Activated T-cell treated with anti-CD3 and anti-CD28 coated beads, Interleukin-2, amount 50 U/mL, for 48 hours (primary cell): Measurements from ENCODE around the gene NFAT5.

Source experiments
- DNase-seq, 2 experiments: peaks; one replicate each; pipeline ENCODE4 v3.0.0-alpha.2; 2020

Gene NFAT5

GRCh38 chr16:69651217-69651616, 85.5 kb downstream of the NFAT5 start:
- DNase-seq: no peak

DNA sequence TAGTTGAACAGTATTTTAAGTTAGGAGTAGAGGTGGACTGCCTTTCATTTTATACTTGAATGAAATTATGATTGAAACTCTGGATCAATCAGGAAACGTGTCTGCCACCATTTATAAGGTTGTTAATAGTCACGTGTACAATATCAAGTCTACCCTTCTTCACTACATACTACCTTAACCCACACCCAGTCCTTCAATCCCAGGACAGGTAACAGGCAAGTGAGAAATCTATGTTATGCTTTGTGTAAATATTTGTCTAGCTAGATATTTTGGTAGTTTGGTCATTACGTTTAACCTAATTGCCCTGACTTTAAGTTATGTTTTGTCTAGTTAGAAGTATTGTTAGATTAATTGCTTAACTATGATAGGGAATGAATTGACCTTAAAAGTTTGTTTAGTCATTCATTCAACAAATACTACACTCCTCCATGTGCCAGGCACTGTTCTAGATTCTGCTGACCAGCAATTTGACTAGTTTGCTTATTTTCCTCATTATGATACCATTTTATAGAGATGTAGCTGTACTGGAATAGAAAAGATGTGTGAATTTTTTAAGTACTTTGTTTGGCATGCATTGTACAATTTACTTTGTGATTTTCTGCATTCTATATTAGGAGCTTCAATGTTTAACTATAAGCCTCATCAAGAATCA, 88.6 kb downstream of the NFAT5 start:
- no peak for DNase-seq

DNA sequence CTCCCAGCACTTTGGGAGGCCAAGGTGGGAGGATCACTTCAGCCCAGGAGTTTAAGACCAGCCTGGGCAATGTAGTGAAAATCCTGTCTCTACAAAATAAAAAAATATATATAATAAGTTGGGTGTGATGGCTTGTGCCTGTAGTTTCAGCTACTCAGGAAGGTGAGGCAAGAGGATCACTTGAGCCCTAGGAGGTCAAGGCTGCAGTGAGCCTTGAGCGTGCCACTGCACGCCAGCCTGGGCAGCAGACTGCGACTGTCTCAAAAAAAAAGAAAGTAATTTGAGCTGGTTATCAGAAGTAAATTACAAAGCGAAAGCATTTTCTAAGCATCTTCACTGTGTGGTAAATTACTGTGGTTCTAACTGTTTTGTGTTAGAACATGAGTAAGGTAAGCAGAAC, 94.4 kb downstream of the NFAT5 start:
- DNase-seq: no peak

GRCh38 chr16:69662901-69663300, 97.1 kb downstream of the NFAT5 start:
- DNase-seq: no peak

GRCh38 chr16:69663846-69664245, 98.1 kb downstream of the NFAT5 start:
- DNase-seq: no peak

DNA sequence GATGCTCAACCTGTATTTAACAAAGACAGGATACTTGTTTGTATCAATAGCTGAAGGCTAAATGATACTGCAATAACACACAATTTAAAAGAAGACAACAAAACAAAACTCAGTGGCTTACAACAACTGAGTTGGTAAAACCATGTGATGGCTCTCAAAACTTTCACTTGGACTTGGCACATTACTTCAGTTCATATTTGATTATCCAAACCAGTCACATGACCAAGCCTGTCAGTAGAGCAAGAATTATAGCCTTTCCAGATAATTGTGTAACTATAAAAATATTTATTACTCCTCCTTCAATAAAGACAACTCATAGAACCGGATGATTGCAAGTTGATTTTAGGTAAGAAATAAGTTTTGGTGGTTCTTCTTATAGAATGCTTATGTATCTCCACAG, 103.8 kb downstream of the NFAT5 start:
- DNase-seq: no peak

GRCh38 chr16:69672315-69672997, 106.7 kb downstream of the NFAT5 start:
- no peak for DNase-seq

DNA sequence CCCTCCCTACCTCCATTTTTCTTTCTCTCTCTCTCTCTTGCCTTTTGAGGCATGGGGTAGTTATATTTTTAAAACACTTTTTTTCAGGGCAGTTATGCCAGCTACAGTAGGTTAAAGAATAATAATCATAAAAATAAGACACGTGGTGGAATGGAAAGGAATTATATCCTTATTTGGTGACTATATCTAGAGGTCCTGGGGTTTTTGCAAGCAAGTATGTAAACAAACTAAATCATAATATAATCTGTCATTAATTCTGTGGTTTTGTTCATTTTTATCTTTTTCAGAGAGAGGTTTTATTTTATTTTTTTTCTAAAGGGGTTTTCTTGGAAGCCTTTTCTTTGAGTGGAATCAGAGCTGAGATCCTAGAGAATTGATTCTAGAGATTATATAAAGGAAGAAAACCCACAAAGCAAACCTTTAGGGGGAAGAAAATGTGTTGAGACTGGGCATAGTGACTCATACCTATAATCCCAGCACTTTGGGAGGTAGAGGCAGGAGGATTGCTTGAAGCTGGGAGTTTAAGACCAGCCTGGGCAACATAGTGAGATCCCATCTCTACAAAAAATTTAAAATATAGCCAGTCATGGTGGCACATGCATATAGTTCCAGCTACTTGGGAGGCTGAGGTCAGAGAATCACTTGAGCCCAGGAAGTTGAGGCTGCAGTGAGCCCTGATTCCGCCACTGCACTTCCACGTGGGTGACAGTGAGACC, 107.4 kb downstream of the NFAT5 start:
- DNase-seq: no peak

DNA sequence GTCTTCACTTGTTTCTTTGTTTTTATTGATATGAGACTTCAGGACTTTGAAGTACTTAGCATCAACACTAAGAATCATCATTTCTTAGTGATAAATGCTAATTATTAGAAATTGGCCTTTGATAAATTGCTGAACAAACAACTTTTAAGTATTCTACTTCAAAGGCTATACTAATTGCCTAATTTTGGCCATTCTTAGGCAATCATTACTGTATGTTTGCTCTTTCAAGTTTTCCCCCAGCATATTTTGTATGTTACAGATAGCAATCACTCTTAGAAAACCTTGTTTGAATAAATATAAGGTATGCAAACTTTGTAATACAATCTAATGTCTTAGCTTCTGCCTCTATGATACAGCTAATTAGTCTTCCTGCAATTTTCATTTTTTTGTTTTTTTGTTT, 114.6 kb downstream of the NFAT5 start:
- DNase-seq: no peak

DNA sequence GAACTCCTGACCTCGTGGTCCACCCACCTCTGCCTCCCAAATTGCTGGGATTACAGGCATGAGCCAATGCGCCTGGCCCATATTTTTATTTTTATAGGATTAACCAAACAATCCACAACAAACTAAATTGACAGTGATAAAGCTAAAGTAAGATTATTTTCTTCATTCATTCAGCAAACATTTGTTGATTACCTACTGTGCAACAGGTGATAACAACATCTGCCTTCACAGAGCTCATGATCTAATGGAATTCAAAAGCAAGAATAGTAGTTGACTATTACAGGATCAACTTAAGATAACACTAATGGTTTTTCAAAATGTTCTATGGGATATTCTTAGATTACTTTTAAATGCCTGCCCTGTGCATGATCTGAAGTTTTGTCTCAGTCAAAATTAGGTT, 122.8 kb downstream of the NFAT5 start:
- no peak for DNase-seq

DNA sequence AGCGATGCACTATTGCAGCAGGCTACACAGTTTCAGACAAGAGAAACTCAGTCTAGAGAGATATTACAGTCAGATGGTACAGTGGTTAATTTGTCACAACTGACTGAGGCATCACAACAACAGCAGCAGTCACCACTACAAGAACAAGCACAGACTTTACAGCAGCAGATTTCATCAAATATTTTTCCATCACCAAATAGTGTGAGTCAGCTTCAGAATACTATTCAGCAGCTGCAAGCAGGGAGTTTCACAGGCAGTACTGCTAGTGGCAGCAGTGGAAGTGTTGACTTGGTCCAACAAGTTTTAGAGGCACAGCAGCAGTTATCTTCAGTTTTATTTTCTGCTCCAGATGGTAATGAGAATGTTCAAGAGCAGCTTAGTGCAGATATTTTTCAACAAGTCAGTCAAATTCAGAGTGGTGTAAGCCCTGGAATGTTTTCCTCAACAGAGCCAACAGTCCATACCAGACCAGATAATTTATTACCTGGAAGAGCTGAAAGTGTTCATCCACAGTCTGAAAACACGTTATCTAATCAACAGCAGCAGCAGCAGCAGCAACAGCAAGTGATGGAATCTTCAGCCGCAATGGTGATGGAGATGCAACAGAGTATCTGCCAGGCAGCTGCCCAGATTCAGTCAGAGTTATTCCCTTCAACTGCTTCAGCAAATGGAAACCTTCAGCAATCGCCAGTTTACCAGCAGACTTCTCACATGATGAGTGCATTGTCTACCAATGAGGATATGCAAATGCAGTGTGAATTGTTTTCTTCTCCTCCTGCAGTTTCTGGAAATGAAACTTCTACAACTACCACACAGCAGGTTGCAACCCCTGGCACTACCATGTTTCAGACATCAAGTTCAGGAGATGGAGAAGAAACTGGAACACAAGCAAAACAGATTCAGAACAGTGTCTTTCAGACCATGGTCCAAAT, 126.5 kb downstream of the NFAT5 start:
- DNase-seq: no peak

- DNase-seq: no peak
Observed at GRCh38 chr16:69693916-69694315, 128.2 kb downstream of the NFAT5 start.

DNA sequence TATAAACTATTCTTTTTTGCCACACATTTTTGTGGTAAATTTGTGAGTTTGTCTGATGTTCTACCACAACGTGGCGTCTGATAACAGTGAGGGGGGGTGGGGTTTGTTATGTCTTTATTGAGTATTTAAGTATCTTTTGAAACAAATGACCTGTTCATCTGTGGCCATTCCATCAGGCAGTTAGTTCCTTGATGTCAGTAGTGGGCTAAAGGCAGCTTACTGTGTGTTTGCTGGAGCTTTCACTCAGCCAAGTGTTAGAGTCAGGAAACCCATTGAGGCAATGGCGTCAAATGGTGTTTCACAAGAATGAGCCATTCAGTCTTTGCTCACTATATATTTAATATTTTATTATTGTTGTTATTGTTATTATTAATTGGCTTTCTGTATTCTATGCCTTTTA, 132.6 kb downstream of the NFAT5 start:
- no peak for DNase-seq

- DNase-seq: no peak
Observed at GRCh38 chr16:69699915-69700314, 134.1 kb downstream of the NFAT5 start.

DNA sequence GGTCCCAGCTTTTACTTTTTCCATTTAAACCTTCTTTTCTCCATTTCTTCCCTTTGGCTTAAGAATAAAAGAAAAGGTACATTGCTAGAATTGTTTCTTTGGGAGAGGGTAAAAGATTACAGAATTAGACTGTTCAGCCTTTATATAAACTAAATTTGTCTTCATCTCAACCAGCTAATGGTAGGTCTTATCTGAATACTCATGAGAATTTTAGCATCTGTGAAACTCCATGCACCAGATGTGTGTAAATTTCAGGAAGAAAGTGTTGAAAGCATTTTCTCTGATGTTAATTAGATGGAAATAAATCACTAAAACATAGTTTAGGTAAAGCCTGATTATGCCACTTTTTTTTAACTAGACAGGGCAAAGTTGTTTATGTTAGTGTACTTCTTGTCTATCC, 135.7 kb downstream of the NFAT5 start:
- DNase-seq: no peak

DNA sequence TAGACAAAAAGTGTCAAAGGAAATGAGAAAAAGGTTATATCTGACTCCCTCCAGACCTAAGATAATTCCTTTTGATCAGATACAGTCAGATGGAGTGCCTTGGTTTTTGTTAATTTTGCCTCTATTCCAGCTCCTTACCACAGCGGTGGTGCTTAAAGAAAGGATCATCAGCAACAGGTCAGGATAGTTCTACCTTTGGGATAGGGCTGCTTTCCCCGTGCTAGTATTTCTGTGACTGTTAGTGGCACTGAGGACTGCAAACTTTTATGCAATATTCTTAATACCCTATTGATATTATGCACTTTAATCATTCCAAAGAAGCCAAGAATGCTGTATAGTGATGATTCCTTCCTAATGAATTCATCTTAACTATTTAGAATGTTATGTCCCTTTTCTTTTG, 136.1 kb downstream of the NFAT5 start:
- no peak for DNase-seq

- DNase-seq: no peak
Observed at GRCh38 chr16:69703638-69704037, 137.9 kb downstream of the NFAT5 start.

DNA sequence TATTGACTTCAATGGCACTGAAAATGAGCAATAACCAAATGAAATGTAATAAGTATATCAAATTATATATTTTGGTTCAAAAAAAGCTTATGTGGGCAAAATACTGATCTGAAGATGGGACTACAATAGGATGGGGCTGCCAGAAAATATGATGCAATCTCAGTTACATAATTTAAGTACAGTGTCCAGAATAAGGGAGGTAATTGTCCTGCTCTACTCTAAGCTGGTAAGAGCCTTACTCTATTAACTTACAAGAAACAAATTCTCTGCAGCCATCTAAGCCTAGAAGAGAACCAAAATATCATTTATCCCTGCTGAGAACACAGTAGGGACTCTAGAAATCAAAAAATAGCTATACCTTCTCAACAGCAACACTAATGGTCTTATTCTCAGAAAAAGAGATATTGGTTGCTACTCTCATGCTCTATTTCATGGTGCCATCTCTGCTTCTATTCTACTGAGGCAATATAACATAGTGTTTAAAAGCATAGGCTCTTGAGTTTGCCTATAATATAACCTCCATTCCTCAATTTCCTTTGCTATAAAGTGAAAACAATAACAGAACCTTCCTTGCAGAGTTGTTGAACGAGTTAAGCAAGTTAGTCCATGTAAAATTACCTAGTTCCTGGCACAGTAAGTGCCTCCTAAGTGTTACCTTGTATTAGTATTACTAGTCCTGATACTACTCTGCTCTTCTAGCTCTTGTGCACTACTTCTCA, 140.6 kb downstream of the NFAT5 start:
- no peak for DNase-seq

DNA sequence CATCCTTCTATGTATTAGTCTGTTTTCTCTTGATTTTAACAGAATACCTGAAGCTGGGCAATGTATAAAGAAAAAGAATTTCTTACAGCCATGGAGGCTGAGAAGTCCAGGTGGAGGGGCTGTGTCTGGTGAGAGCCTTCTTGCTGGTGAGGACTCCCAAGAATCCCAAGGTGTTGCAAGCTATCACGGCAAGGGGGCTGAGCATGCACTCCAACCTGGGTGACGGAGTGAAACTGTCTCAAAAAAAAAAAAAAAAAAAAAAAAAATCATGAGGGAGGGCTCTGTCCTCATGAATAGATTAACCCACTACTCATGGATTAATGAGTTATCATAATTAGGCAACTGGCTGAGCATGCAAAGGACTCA, 141.2 kb downstream of the NFAT5 start:
- no peak for DNase-seq

- DNase-seq: no peak
Observed at GRCh38 chr16:69707920-69708683, 142.3 kb downstream of the NFAT5 start.

DNA sequence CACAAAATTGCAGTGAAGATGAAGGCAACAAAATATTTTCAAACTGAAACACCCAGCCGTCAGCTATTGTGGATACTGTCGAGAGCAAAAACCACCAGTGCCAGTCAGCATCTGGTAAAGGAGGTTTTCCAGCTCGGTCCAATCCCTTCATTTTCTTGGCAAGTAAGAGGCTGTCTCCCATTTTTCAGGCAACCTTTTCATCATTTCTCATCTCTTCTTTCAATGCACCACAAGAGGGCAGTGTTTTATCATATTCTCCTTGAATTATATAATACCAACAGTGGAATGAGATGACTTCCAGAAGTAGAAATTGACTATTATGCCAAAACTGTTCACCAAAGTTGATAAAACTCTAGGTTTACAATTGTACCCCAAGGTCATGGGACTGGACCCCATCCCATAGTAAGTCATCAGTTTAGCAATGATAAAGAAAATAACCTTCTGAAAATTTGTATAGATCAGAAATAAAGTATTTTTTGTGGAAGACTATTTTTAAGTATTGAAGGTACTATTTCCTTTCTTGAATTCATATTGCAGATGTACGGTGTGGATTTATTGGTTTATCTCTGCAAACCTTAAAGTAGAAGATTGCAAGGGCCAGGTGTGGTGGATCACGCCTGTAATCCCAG, 143.8 kb downstream of the NFAT5 start:
- DNase-seq: no peak
